Measurements from ENCODE around the gene VPS16. TPM values are rescaled to one million over a fixed set of nuclear protein-coding genes. Genes with fewer than 3 reads are reported as not detected.

Gene VPS16
- total RNA-seq, 1 donor from 2014 or later: 51.1 TPM

GRCh38 chr20:2907519-2907918 lies 67.0 kb downstream of the VPS16 start:
- no peak for DNase-seq (ENCODE audit: extremely low spot score, unreplicated experiment)
- H3K36me3 Mint-ChIP-seq (ENCODE audit: unreplicated experiment): peaks cover 5% of the 10 kb centered on the region

GRCh38 chr20:2909953-2910352 lies 69.4 kb downstream of the VPS16 start:
- Mint-ChIP-seq H3K36me3 (ENCODE audit: unreplicated experiment) (peaks cover 5% of the 10 kb centered on the region), H3K27ac (ENCODE audit: unreplicated experiment) (no peak overlapping the region), H3K27me3 (ENCODE audit: unreplicated experiment) (no peaks in the 10 kb centered on the region), H3K4me3 (ENCODE audit: unreplicated experiment) (no peak overlapping the region), H3K4me1 (ENCODE audit: unreplicated experiment) (peaks cover 1% of the 10 kb centered on the region), H3K9me3 (ENCODE audit: unreplicated experiment) (no peaks in the 10 kb centered on the region)
- TF ChIP-seq CTCF (IDR thresholded peaks at IDR 0.05): no peak
- no peak for DNase-seq (ENCODE audit: extremely low spot score, unreplicated experiment)

More at GRCh38 chr20:2907519-2907918, 67.0 kb downstream of the VPS16 start:
- peaks cover 1% of the 10 kb centered on the region for H3K4me1 Mint-ChIP-seq (ENCODE audit: unreplicated experiment)
- no peaks in the 10 kb centered on the region for H3K27me3 Mint-ChIP-seq (ENCODE audit: unreplicated experiment)
- no peak for TF ChIP-seq CTCF (IDR thresholded peaks at IDR 0.05)
- no peak overlapping the region for H3K4me3 Mint-ChIP-seq (ENCODE audit: unreplicated experiment)
- H3K9me3 Mint-ChIP-seq (ENCODE audit: unreplicated experiment): no peaks in the 10 kb centered on the region
- H3K27ac Mint-ChIP-seq (ENCODE audit: unreplicated experiment): no peak overlapping the region

GRCh38 chr20:2911200-2911599 lies 70.7 kb downstream of the VPS16 start:
- peaks cover 1% of the 10 kb centered on the region for H3K4me1 Mint-ChIP-seq (ENCODE audit: unreplicated experiment)
- TF ChIP-seq CTCF (IDR thresholded peaks at IDR 0.05): no peak
- no peak overlapping the region for H3K4me3 Mint-ChIP-seq (ENCODE audit: unreplicated experiment)
- DNase-seq (ENCODE audit: extremely low spot score, unreplicated experiment): no peak
- no peak overlapping the region for H3K27ac Mint-ChIP-seq (ENCODE audit: unreplicated experiment)
- no peaks in the 10 kb centered on the region for H3K9me3 Mint-ChIP-seq (ENCODE audit: unreplicated experiment)
- H3K27me3 Mint-ChIP-seq (ENCODE audit: unreplicated experiment): no peaks in the 10 kb centered on the region
- H3K36me3 Mint-ChIP-seq (ENCODE audit: unreplicated experiment): peaks cover 5% of the 10 kb centered on the region

- no peak for DNase-seq (ENCODE audit: extremely low spot score, unreplicated experiment)
- Mint-ChIP-seq H3K27ac (ENCODE audit: unreplicated experiment) (no peak overlapping the region), H3K27me3 (ENCODE audit: unreplicated experiment) (no peaks in the 10 kb centered on the region), H3K4me1 (ENCODE audit: unreplicated experiment) (no peaks in the 10 kb centered on the region), H3K4me3 (ENCODE audit: unreplicated experiment) (no peak overlapping the region), H3K9me3 (ENCODE audit: unreplicated experiment) (no peaks in the 10 kb centered on the region), H3K36me3 (ENCODE audit: unreplicated experiment) (peaks cover 7% of the 10 kb centered on the region)
- TF ChIP-seq CTCF (IDR thresholded peaks at IDR 0.05): peak; percentile 40
Observed at GRCh38 chr20:2914160-2914559, 73.6 kb downstream of the VPS16 start.

Other genes with a start within 250 kb of the VPS16 start
- 141 and 142 TPM in 2 replicates for gene NOP56, start 188.1 kb upstream of the VPS16 start, total RNA-seq
- 78.1 and 86.6 TPM in 2 replicates for gene IDH3B, start 176.5 kb upstream of the VPS16 start, total RNA-seq
- 9.8 and 12.8 TPM in 2 replicates for gene EBF4, start 148.0 kb upstream of the VPS16 start, total RNA-seq
- gene CPXM1, start 40.1 kb upstream of the VPS16 start, total RNA-seq: 84.0 and 85.8 TPM in 2 replicates
- not detected in 2 replicates for gene C20orf141, start 25.8 kb upstream of the VPS16 start, total RNA-seq
- gene TMEM239, start 24.4 kb upstream of the VPS16 start, total RNA-seq: not detected in 2 replicates
- 68.3 and 80.8 TPM in 2 replicates for gene PCED1A, start 90 bp upstream of the VPS16 start, total RNA-seq
- 80.2 and 88.6 TPM in 2 replicates for gene PTPRA, start 32.7 kb downstream of the VPS16 start, total RNA-seq
- gene GNRH2, start 202.9 kb downstream of the VPS16 start, total RNA-seq: not detected in 2 replicates
- gene MRPS26, start 205.3 kb downstream of the VPS16 start, total RNA-seq: 40.1 and 44.4 TPM in 2 replicates
- not detected in 2 replicates for gene OXT, start 230.9 kb downstream of the VPS16 start, total RNA-seq
- gene AVP, start 244.0 kb downstream of the VPS16 start, total RNA-seq: not detected in 2 replicates